Mucosa of descending colon (tissue), 3 donors: Measurements from ENCODE around the gene LGMN. TPM values are rescaled to one million over a fixed set of nuclear protein-coding genes. Genes with fewer than 3 reads are reported as not detected.

Experiments
- ATAC-seq: fragments of 200-7000 bp; cut with Tn5 transposase; one replicate; pipeline ENCODE4 v1.9.1; 2020; ENCODE audit warnings: mild to moderate bottlenecking, moderate library complexity
- DNase-seq, 3 donors: peaks; one replicate each; pipeline ENCODE4 v3.0.0-alpha.2; 2020
- H3K36me3 ChIP-seq: fragments of 200-600 bp; one replicate; pipeline ENCODE4 v1.8.0; 2021; ENCODE audit warnings: low read depth, mild to moderate bottlenecking
- H3K4me1 ChIP-seq: fragments of 200-600 bp; one replicate; pipeline ENCODE4 v1.8.0; 2021; ENCODE audit warnings: low read depth, mild to moderate bottlenecking
- H3K4me3 ChIP-seq: fragments of 200-600 bp; one replicate; pipeline ENCODE4 v1.8.0; 2021; ENCODE audit warnings: mild to moderate bottlenecking
- H3K9me3 ChIP-seq: fragments of 200-600 bp; one replicate; pipeline ENCODE4 v1.8.0; 2021; ENCODE audit warnings: mild to moderate bottlenecking
- CTCF ChIP-seq: fragments of 200-600 bp; IDR thresholded peaks from one replicate; pipeline ENCODE4 v1.8.0; 2022; ENCODE audit warnings: antibody characterized with exemption, mild to moderate bottlenecking
- intact Hi-C, 2 donors: fragments of 100-400 bp; cut with DNase I in 1 of 2; cut with micrococcal nuclease in 1 of 2; formaldehyde crosslinking; loops; one replicate each; pipeline versions ENCODE4 v1.11.0 to v1.11.1; 2022; cut with DNase I, micrococcal nuclease
- total RNA-seq, 3 donors: library from RNA; stranded (reverse); fragmentation: NEBNext Ultra II Directional in 2 of 3; extraction: Animal tissue kit (Norgen Biotek cat#: 25700) in 2 of 3; gene quantifications; one replicate each; pipeline versions ENCODE4 v1.2.1 to v1.2.4, GENCODE V29; 2021 to 2023
- donor health status: DM: no; HTN: no; CAD: no; lungs with moderate emphysema.
- donor health status: DM: no; HTN: no; CAD: no.
- donor health status: DM: no; HTN: yes; CAD: no.

LGMN gene
- total RNA-seq, 3 donors from 2014 or later: 86.8 to 103 (median 94.3) TPM

GRCh38 chr14:92687681-92688433, 60.6 kb downstream of the LGMN start:
- Histone ChIP-seq H3K4me3 (no peak overlapping the region), H3K36me3 (no peaks in the 10 kb centered on the region), H3K4me1 (peaks cover 6% of the 10 kb centered on the region), H3K9me3 (no peaks in the 10 kb centered on the region)
- intact Hi-C loops: loop anchor here in 1 of 2 donors (10.0 kb wide), 1 partner anchor 553 kb away; no protein-coding TSS in a partner anchor
- peak in 1 of 3 donors; percentile 46 for DNase-seq
- TF ChIP-seq CTCF: no peak
- ATAC-seq: peak; percentile 17

GRCh38 chr14:92686900-92687427, 61.5 kb downstream of the LGMN start:
- Histone ChIP-seq H3K36me3 (no peaks in the 10 kb centered on the region), H3K4me1 (peaks cover 5% of the 10 kb centered on the region), H3K4me3 (no peak overlapping the region), H3K9me3 (no peaks in the 10 kb centered on the region)
- TF ChIP-seq CTCF: peak; percentile 94
- intact Hi-C loops: loop anchor here in 1 of 2 donors (10.0 kb wide), 1 partner anchor 552 kb away; no protein-coding TSS in a partner anchor
- ATAC-seq: peak; percentile 90
- peak; percentile 79 to 89 (median 85) for DNase-seq

- no peaks in the 10 kb centered on the region for H3K9me3 ChIP-seq
- ATAC-seq: no peak
- no peak for TF ChIP-seq CTCF
- intact Hi-C loops: loop anchor here in 1 of 2 donors (10.0 kb wide), 1 partner anchor 552 kb away; no protein-coding TSS in a partner anchor
- peaks cover 5% of the 10 kb centered on the region for H3K4me1 ChIP-seq
- H3K4me3 ChIP-seq: no peak overlapping the region
- DNase-seq: no peak
- H3K36me3 ChIP-seq: no peaks in the 10 kb centered on the region
Measured at GRCh38 chr14:92686411-92686899, 62.0 kb downstream of the LGMN start.

GRCh38 chr14:92685784-92686355, 62.6 kb downstream of the LGMN start:
- intact Hi-C loops: loop anchor here in 1 of 2 donors (10.0 kb wide), 1 partner anchor 551 kb away; no protein-coding TSS in a partner anchor
- no peak for ATAC-seq
- Histone ChIP-seq H3K4me3 (no peak overlapping the region), H3K36me3 (no peaks in the 10 kb centered on the region), H3K4me1 (peaks cover 10% of the 10 kb centered on the region), H3K9me3 (no peaks in the 10 kb centered on the region)
- DNase-seq: peak in 1 of 3 donors; percentile 20
- TF ChIP-seq CTCF: no peak

GRCh38 chr14:92684801-92685560, 63.4 kb downstream of the LGMN start:
- no peak for TF ChIP-seq CTCF
- Histone ChIP-seq H3K4me3 (no peak overlapping the region), H3K9me3 (no peaks in the 10 kb centered on the region), H3K4me1 (peaks cover 14% of the 10 kb centered on the region), H3K36me3 (no peaks in the 10 kb centered on the region)
- DNase-seq: peak in 1 of 3 donors; percentile 38
- intact Hi-C loops: loop anchor here in 1 of 2 donors (10.0 kb wide), 1 partner anchor 550 kb away; no protein-coding TSS in a partner anchor
- ATAC-seq: no peak
